HCT116 (cell line): ENCODE measurements around the gene CARD8. TPM values are rescaled to one million over a fixed set of nuclear protein-coding genes. Genes with fewer than 3 reads are reported as not detected.

Source experiments
- ATAC-seq: fragments of 200-7000 bp; cut with Tn5 transposase; 2 replicates; pipeline ENCODE4 v1.9.1; 2020; ENCODE audit warnings: mild to moderate bottlenecking, moderate library complexity
- BruUV-seq: library from RNA; stranded (reverse); fragments of 400-500 nt; replicated peaks from 2 replicates; lab custom pipeline; 2021; lab: Mats Ljungman, UMichigan
- CTCF ChIA-PET: fragments of 300-600 bp; sonication (Branson Sonifier 250); formaldehyde crosslinking; loops from one replicate; lab custom pipeline; 2021; ENCODE audit warnings: antibody characterized with exemption; lab: Charles Lee
- POLR2A ChIA-PET: fragments of 300-600, 350-600 bp; sonication (Branson Sonifier 250); formaldehyde crosslinking; loops from one replicate; lab custom pipeline; 2021; ENCODE audit warnings: antibody characterized with exemption; lab: Charles Lee
- RAD21 ChIA-PET, 2 experiments: fragments of 300-600 bp; sonication (Branson Sonifier 250); formaldehyde crosslinking; loops; one replicate each; lab custom pipeline; 2023; ENCODE audit warnings: low total read pairs in 2 of 2; ENCODE audit not compliant: uncharacterized antibody in 2 of 2, unreplicated experiment in 2 of 2, low non-redundant PET in 1 of 2; lab: Charles Lee
- DNase-seq: peaks from one replicate; pipeline ENCODE4 v3.0.0-alpha.2; 2010; ENCODE audit warnings: low read depth, low spot score
- H2AFZ ChIP-seq: fragments of 200-600 bp; shearing (Covaris generic), sonication (generic); 2 replicates; pipeline ENCODE4 v1.6.1; 2017; ENCODE audit warnings: low read depth, mixed run types, mixed read lengths, antibody characterized with exemption, low read length; ENCODE audit not compliant: poor library complexity, severe bottlenecking
- H3K27ac ChIP-seq: 2 replicates; pipeline ENCODE4 v1.5.1; 2012; ENCODE audit warnings: low read depth, low read length
- H3K27me3 ChIP-seq: fragments of 200-600 bp; sonication (generic); 2 replicates; pipeline ENCODE4 v1.6.1; 2016; ENCODE audit warnings: mixed run types, low read length, mixed read lengths; ENCODE audit not compliant: insufficient read depth
- H3K36me3 ChIP-seq, 2 experiments: fragments of 200-500 bp in 1 of 2; fragments of 200-600 bp in 1 of 2; sonication (Bioruptor generic) in 1 of 2; sonication (generic) in 1 of 2; 2 replicates each; pipeline versions ENCODE4 v1.5.1 to v1.6.1; 2014 to 2016; ENCODE audit warnings: low read length in 2 of 2, inconsistent platforms in 1 of 2, mixed read lengths in 1 of 2, mixed run types in 1 of 2; ENCODE audit not compliant: insufficient read depth in 2 of 2, control insufficient read depth in 1 of 2
- H3K4me1 ChIP-seq, 2 experiments: fragments of 200-600 bp in 1 of 2; sonication (generic) in 1 of 2; 2 replicates each; pipeline versions ENCODE4 v1.5.1 to v1.6.1; 2012 to 2017; ENCODE audit warnings: low read length in 2 of 2, inconsistent platforms in 1 of 2, mild to moderate bottlenecking in 1 of 2, mixed read lengths in 1 of 2, mixed run types in 1 of 2, moderate library complexity in 1 of 2; ENCODE audit not compliant: insufficient read depth in 2 of 2, control insufficient read depth in 1 of 2
- H3K4me2 ChIP-seq: fragments of 200-600 bp; sonication (generic); 2 replicates; pipeline ENCODE4 v1.6.1; 2017; ENCODE audit warnings: mixed run types, low read length, mixed read lengths
- H3K4me3 ChIP-seq, 2 experiments: fragments of 200-600 bp in 1 of 2; sonication (generic) in 1 of 2; replicated peaks in 1 of 2; 2 replicates each; pipeline ENCODE4 v1.5.1; 2011 to 2016; ENCODE audit warnings: low read length in 2 of 2, control low read depth in 1 of 2, low read depth in 1 of 2, mild to moderate bottlenecking in 1 of 2, mixed read lengths in 1 of 2, mixed run types in 1 of 2
- H3K79me2 ChIP-seq: fragments of 200-600 bp; sonication (generic); 2 replicates; pipeline ENCODE4 v1.6.1; 2017; ENCODE audit warnings: mild to moderate bottlenecking, mixed run types, low read length, moderate library complexity, mixed read lengths; ENCODE audit not compliant: insufficient read depth
- H3K9ac ChIP-seq: fragments of 200-600 bp; sonication (generic); 2 replicates; pipeline ENCODE4 v1.6.1; 2016; ENCODE audit warnings: low read length, mixed read lengths
- H3K9me2 ChIP-seq: fragments of 200-600 bp; sonication (generic), shearing (Covaris generic); 2 replicates; pipeline ENCODE4 v1.6.1; 2017; ENCODE audit warnings: mixed run types, mild to moderate bottlenecking, moderate library complexity; ENCODE audit not compliant: insufficient read depth
- H3K9me3 ChIP-seq, 2 experiments: fragments of 200-500 bp in 1 of 2; fragments of 200-600 bp in 1 of 2; sonication (Bioruptor generic) in 1 of 2; sonication (generic) in 1 of 2; 2 replicates each; pipeline ENCODE4 v1.6.1; 2014 to 2017; ENCODE audit warnings: low read length in 2 of 2, mixed read lengths in 2 of 2, inconsistent platforms in 1 of 2, low read depth in 1 of 2, mild to moderate bottlenecking in 1 of 2, mixed run types in 1 of 2, moderate library complexity in 1 of 2; ENCODE audit not compliant: control insufficient read depth in 1 of 2, insufficient read depth in 1 of 2
- H4K20me1 ChIP-seq: fragments of 200-600 bp; sonication (generic), shearing (Covaris generic); 2 replicates; pipeline ENCODE4 v1.6.1; 2017; ENCODE audit warnings: mixed run types, mild to moderate bottlenecking, moderate library complexity; ENCODE audit not compliant: insufficient read depth
- CBX3 ChIP-seq: IDR thresholded peaks from 2 replicates; pipeline ENCODE4 v1.6.1; 2012; ENCODE audit warnings: low read depth
- CTCF ChIP-seq, 3 experiments: fragments of 200-600 bp in 1 of 3; sonication (generic) in 1 of 3; IDR thresholded peaks in 2 of 3; conservative IDR thresholded peaks in 1 of 3; 2 replicates each; pipeline ENCODE4 v1.5.1; 2012 to 2017; ENCODE audit warnings: low read depth in 2 of 3, low read length in 2 of 3, antibody characterized with exemption in 1 of 3, borderline replicate concordance in 1 of 3, control low read depth in 1 of 3, mild to moderate bottlenecking in 1 of 3, mixed read lengths in 1 of 3, mixed run types in 1 of 3, moderate library complexity in 1 of 3; ENCODE audit not compliant: insufficient read depth in 1 of 3
- EGR1 ChIP-seq: IDR thresholded peaks from 2 replicates; pipeline ENCODE4 v1.6.1; 2012; ENCODE audit warnings: low read depth
- ELF1 ChIP-seq: IDR thresholded peaks from 2 replicates; pipeline ENCODE4 v1.6.1; 2012; ENCODE audit warnings: low read depth, borderline replicate concordance
- EZH2 ChIP-seq: fragments of 200-600 bp; sonication (generic); IDR thresholded peaks from 2 replicates; pipeline ENCODE4 v1.6.1; 2017; ENCODE audit warnings: antibody characterized with exemption, mixed run types
- EZH2phosphoT487 ChIP-seq: fragments of 200-600 bp; IDR thresholded peaks from 2 replicates; pipeline ENCODE4 v1.6.1; 2018; ENCODE audit warnings: antibody characterized with exemption, borderline replicate concordance
- FOSL1 ChIP-seq: IDR thresholded peaks from 2 replicates; pipeline ENCODE4 v1.6.1; 2012; ENCODE audit warnings: low read depth
- JUND ChIP-seq: IDR thresholded peaks from 2 replicates; pipeline ENCODE4 v1.6.1; 2012
- MAX ChIP-seq: IDR thresholded peaks from 2 replicates; pipeline ENCODE4 v1.6.1; 2012
- POLR2A ChIP-seq: IDR thresholded peaks from 2 replicates; pipeline ENCODE4 v1.7.0; 2011; ENCODE audit warnings: borderline replicate concordance; ENCODE audit not compliant: insufficient read depth, insufficient read length; ENCODE audit errors: extremely low read depth
- POLR2AphosphoS5 ChIP-seq: IDR thresholded peaks from 2 replicates; pipeline ENCODE4 v1.6.1; 2011; ENCODE audit warnings: mild to moderate bottlenecking, low read depth, low read length, moderate library complexity
- RAD21 ChIP-seq: IDR thresholded peaks from 2 replicates; pipeline ENCODE4 v1.6.1; 2012; ENCODE audit warnings: low read depth, mild to moderate bottlenecking
- SIN3A ChIP-seq: IDR thresholded peaks from 2 replicates; pipeline ENCODE4 v1.6.1; 2012; ENCODE audit warnings: low read depth
- SP1 ChIP-seq: IDR thresholded peaks from 2 replicates; pipeline ENCODE4 v1.6.1; 2012; ENCODE audit warnings: low read depth
- SRF ChIP-seq: IDR thresholded peaks from 2 replicates; pipeline ENCODE4 v1.6.1; 2012; ENCODE audit warnings: low read depth
- YY1 ChIP-seq: IDR thresholded peaks from 2 replicates; pipeline ENCODE4 v1.6.1; 2011; ENCODE audit warnings: low read length, low read depth, moderate library complexity, mild to moderate bottlenecking; ENCODE audit not compliant: insufficient replicate concordance; ENCODE audit errors: extremely low read depth
- ZBTB33 ChIP-seq: IDR thresholded peaks from 2 replicates; pipeline ENCODE4 v1.6.1; 2011; ENCODE audit warnings: mild to moderate bottlenecking, low read length, moderate library complexity; ENCODE audit not compliant: insufficient replicate concordance; ENCODE audit errors: extremely low read depth
- ZNF274 ChIP-seq: fragments of 200-500 bp; sonication (Bioruptor generic); IDR thresholded peaks from 2 replicates; pipeline ENCODE4 v1.6.1; 2014; ENCODE audit warnings: mild to moderate bottlenecking, low read depth, low read length, inconsistent platforms
- intact Hi-C: fragments of 100-400 bp; cut with micrococcal nuclease; formaldehyde crosslinking; loops from 2 replicates; pipeline ENCODE4 v1.10.0; 2022
- total RNA-seq: library from RNA; stranded (reverse); gene quantifications from one replicate; pipeline ENCODE4 v1.2.1, GENCODE V29; 2021; ENCODE audit not compliant: unreplicated experiment
- TF ChIP-seq, protein P1 (sequence below): IDR thresholded peaks from 2 replicates; pipeline ENCODE4 v1.6.1; 2012

CARD8 gene
- total RNA-seq, 1 experiment from 2014 or later: 17.5 TPM

- H3K4me2 ChIP-seq: no peak overlapping the region
- ATAC-seq (no peak), DNase-seq (no peak)
- BruUV-seq: no TSS peak
- H3K79me2 ChIP-seq: no peaks in the 10 kb centered on the region
- H3K27ac ChIP-seq: no peak overlapping the region
- H3K27me3 ChIP-seq: no peaks in the 10 kb centered on the region
- H4K20me1 ChIP-seq: no peaks in the 10 kb centered on the region
- peaks cover 0 to 3% of the 10 kb centered on the region in 2 experiments; a peak in 1 of 4 replicates for H3K9me3 ChIP-seq
- H3K36me3 ChIP-seq: 0 out of 4 replicates have a peak, but pooled peaks cover 2 to 4% of the 10 kb centered on the region in 2 experiments
- ChIA-PET POLR2A (no interaction called here), RAD21 (no interaction called here), CTCF (no interaction called here)
- TF ChIP-seq CBX3 (no peak), SRF (no peak), EZH2phosphoT487 (no peak)
- H3K4me1 ChIP-seq: peaks cover 0 to 7% of the 10 kb centered on the region in 2 experiments; a peak in 1 of 4 replicates
- intact Hi-C loops: no loop called here
- no peak overlapping the region for H2AFZ ChIP-seq
- no peak overlapping the region for H3K4me3 ChIP-seq
- no peaks in the 10 kb centered on the region for H3K9me2 ChIP-seq
- H3K9ac ChIP-seq: no peak overlapping the region
Measured at GRCh38 chr19:48186015-48186414, 69.7 kb downstream of the CARD8 start.

DNA sequence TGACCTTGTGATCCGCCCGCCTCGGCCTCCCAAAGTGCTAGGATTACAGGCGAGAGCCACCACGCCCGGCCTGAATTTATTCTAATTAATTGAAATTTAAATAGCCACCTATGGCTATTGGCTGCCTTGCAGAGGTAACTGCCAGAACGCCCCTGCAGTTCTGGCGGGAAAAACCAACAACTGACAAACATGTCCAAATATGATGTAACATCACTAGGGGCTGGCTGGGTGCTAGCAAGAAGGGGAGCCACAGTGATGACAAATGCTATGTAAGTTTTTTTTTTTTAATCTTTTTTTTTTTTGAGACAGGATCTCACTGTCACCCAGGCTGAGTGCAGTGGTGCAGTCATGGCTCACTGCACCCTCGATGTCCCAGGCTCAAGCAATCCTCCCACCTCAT, 72.4 kb downstream of the CARD8 start:
- no peak for DNase-seq
- Histone ChIP-seq H3K9ac (no peak overlapping the region), H3K4me2 (no peak overlapping the region), H3K4me1 (no peaks in the 10 kb centered on the region), H2AFZ (no peak overlapping the region), H3K27me3 (no peaks in the 10 kb centered on the region), H3K36me3 (0 out of 4 replicates have a peak, but pooled peaks cover 0 to 7% of the 10 kb centered on the region in 2 experiments), H3K9me2 (no peaks in the 10 kb centered on the region), H3K79me2 (no peaks in the 10 kb centered on the region), H4K20me1 (no peaks in the 10 kb centered on the region), H3K27ac (no peak overlapping the region), H3K9me3 (peaks cover 0 to 5% of the 10 kb centered on the region in 2 experiments; a peak in 1 of 4 replicates), H3K4me3 (no peak overlapping the region)
- intact Hi-C loops: no loop called here
- BruUV-seq: no TSS peak
- POLR2A ChIA-PET: no interaction called here
- CTCF ChIA-PET: no interaction called here
- no peak for ATAC-seq
- RAD21 ChIA-PET: no interaction called here
- no peak for TF ChIP-seq ZBTB33
- no peak for TF ChIP-seq POLR2A
- TF ChIP-seq FOSL1: no peak
- no peak for TF ChIP-seq CTCF (IDR thresholded peaks at IDR 0.05 in 2 of 3, conservative IDR thresholded peaks at IDR 0.05 in 1 of 3; ENCODE audit: borderline replicate concordance in 1 of 3, insufficient read depth in 1 of 3, low read depth in 2 of 3, low read length in 2 of 3)
- TF ChIP-seq RAD21: no peak
- TF ChIP-seq SIN3A: no peak
- no peak for TF ChIP-seq EZH2
- TF ChIP-seq YY1: no peak
- no peak for TF ChIP-seq CBX3
- TF ChIP-seq JUND: no peak
- no peak for TF ChIP-seq ZNF274
- no peak for TF ChIP-seq SP1
- no peak for TF ChIP-seq EGR1
- TF ChIP-seq, protein P1, sequence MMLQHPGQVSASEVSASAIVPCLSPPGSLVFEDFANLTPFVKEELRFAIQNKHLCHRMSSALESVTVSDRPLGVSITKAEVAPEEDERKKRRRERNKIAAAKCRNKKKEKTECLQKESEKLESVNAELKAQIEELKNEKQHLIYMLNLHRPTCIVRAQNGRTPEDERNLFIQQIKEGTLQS: no peak
- no peak for TF ChIP-seq POLR2AphosphoS5
- TF ChIP-seq SRF: no peak
- TF ChIP-seq MAX: no peak
- no peak for TF ChIP-seq ELF1
